Measurements from ENCODE around the gene SYT10.
"Not testable (repeated sequence)": the region's sequence is repeated elsewhere in the genome, so short reads cannot be mapped to it uniquely, and the experiment has no call there.

SYT10 gene

DNA sequence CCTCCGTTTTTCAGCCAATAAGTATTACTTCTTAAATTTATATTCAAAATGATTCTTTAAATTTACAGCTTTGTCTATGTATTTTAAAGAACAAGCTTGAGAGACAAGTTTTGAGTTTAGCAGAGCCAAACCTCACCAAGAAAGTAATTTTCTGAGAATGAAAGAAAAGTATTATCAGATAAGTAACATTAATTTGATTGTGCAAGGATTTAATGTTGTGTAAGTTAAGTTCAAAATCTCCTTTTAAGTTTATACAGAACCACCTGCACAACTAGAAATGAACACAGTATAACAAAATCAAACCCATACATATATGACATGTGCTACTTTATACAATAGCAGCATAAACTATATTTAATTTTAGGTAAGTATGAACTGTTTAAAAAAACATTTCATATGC is 63.5 kb downstream of the SYT10 start:
- no peak overlapping the region for H3K4me3 ChIP-seq (ENCODE audit: insufficient read depth, low read depth, low read length, poor library complexity, severe bottlenecking)

DNA sequence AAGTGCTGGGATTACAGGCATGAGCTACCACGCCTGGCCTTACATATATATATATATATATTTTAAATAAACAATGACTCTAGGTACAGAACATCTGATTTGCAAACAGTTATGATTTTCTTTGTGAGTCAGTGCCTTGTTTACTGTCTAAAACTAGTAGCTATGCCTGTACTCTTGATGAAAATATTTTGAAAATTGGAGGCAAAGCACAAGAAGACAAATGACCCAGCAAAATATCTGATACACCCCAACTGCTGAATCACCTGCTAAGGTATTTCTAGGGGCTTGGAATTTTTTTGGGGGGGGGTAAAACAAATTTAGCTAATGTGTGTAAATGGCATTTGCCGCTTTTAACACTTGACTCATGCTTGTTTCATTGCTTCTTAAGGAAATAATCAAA is 69.3 kb downstream of the SYT10 start:
- no peaks in the 10 kb centered on the region for H3K9me3 ChIP-seq (ENCODE audit: control insufficient read depth, low read length)
- H3K36me3 ChIP-seq (ENCODE audit: control insufficient read depth, insufficient read depth, low read length): no peaks in the 10 kb centered on the region
- no peaks in the 10 kb centered on the region for H3K27me3 ChIP-seq (replicated peaks; ENCODE audit: control insufficient read depth, insufficient read depth, low read length, poor library complexity, severe bottlenecking)
- no peaks in the 10 kb centered on the region for H3K4me1 ChIP-seq (ENCODE audit: control insufficient read depth, insufficient read depth, low read length, poor library complexity, severe bottlenecking)
- H3K27ac ChIP-seq (ENCODE audit: insufficient read depth, low read length, poor library complexity, severe bottlenecking): no peak overlapping the region
- H3K4me3 ChIP-seq (ENCODE audit: insufficient read depth, low read depth, low read length, poor library complexity, severe bottlenecking): no peak overlapping the region
- no peak for DNase-seq

More for the DNA sequence above, 63.5 kb downstream of the SYT10 start:
- Histone ChIP-seq H3K27ac (ENCODE audit: insufficient read depth, low read length, poor library complexity, severe bottlenecking) (no peak overlapping the region), H3K36me3 (ENCODE audit: control insufficient read depth, insufficient read depth, low read length) (no peaks in the 10 kb centered on the region), H3K27me3 (replicated peaks; ENCODE audit: control insufficient read depth, insufficient read depth, low read length, poor library complexity, severe bottlenecking) (no peaks in the 10 kb centered on the region), H3K9me3 (ENCODE audit: control insufficient read depth, low read length) (no peaks in the 10 kb centered on the region), H3K4me1 (ENCODE audit: control insufficient read depth, insufficient read depth, low read length, poor library complexity, severe bottlenecking) (no peaks in the 10 kb centered on the region)
- DNase-seq: no peak

GRCh38 chr12:33357181-33357580 is 82.4 kb downstream of the SYT10 start:
- Histone ChIP-seq H3K4me3 (ENCODE audit: insufficient read depth, low read depth, low read length, poor library complexity, severe bottlenecking) (no peak overlapping the region), H3K36me3 (ENCODE audit: control insufficient read depth, insufficient read depth, low read length) (no peaks in the 10 kb centered on the region), H3K9me3 (ENCODE audit: control insufficient read depth, low read length) (no peaks in the 10 kb centered on the region), H3K27me3 (replicated peaks; ENCODE audit: control insufficient read depth, insufficient read depth, low read length, poor library complexity, severe bottlenecking) (no peaks in the 10 kb centered on the region), H3K4me1 (ENCODE audit: control insufficient read depth, insufficient read depth, low read length, poor library complexity, severe bottlenecking) (no peaks in the 10 kb centered on the region), H3K27ac (ENCODE audit: insufficient read depth, low read length, poor library complexity, severe bottlenecking) (no peak overlapping the region)
- DNase-seq: no peak

GRCh38 chr12:33349791-33350190 is 89.8 kb downstream of the SYT10 start:
- Histone ChIP-seq H3K4me3 (ENCODE audit: insufficient read depth, low read depth, low read length, poor library complexity, severe bottlenecking) (no peak overlapping the region), H3K27me3 (replicated peaks; ENCODE audit: control insufficient read depth, insufficient read depth, low read length, poor library complexity, severe bottlenecking) (no peaks in the 10 kb centered on the region), H3K4me1 (ENCODE audit: control insufficient read depth, insufficient read depth, low read length, poor library complexity, severe bottlenecking) (no peaks in the 10 kb centered on the region), H3K9me3 (ENCODE audit: control insufficient read depth, low read length) (no peaks in the 10 kb centered on the region), H3K27ac (ENCODE audit: insufficient read depth, low read length, poor library complexity, severe bottlenecking) (no peak overlapping the region), H3K36me3 (ENCODE audit: control insufficient read depth, insufficient read depth, low read length) (no peaks in the 10 kb centered on the region)
- DNase-seq: no peak

DNA sequence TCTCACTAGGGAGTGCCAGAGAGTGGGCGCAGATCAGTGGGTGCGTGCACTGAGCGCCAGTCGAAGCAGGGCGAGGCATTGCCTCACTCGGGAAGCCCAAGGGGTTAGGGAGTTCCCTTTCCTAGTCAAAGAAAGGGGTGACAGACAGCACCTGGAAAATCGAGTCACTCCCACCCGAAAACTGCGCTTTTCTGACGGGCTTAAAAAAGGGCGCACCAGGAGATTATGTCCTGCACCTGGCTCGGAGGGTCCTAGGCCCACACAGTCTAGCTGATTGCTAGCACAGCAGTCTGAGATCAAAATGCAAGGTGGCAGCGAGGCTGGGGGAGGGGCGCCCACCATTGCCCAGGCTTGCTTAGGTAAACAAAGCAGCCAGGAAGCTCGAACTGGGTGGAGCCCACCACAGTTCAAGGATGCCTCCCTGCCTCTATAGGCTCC is 107.6 kb downstream of the SYT10 start:
- not testable (repeated sequence) for H3K4me1 ChIP-seq (ENCODE audit: control insufficient read depth, insufficient read depth, low read length, poor library complexity, severe bottlenecking); H3K27ac ChIP-seq (ENCODE audit: insufficient read depth, low read length, poor library complexity, severe bottlenecking); H3K9me3 ChIP-seq (ENCODE audit: control insufficient read depth, low read length); H3K27me3 ChIP-seq (replicated peaks; ENCODE audit: control insufficient read depth, insufficient read depth, low read length, poor library complexity, severe bottlenecking); DNase-seq; H3K4me3 ChIP-seq (ENCODE audit: insufficient read depth, low read depth, low read length, poor library complexity, severe bottlenecking); H3K36me3 ChIP-seq (ENCODE audit: control insufficient read depth, insufficient read depth, low read length)

GRCh38 chr12:33330940-33331339 is 108.7 kb downstream of the SYT10 start:
- Histone ChIP-seq H3K4me3 (ENCODE audit: insufficient read depth, low read depth, low read length, poor library complexity, severe bottlenecking) (no peak overlapping the region), H3K27me3 (replicated peaks; ENCODE audit: control insufficient read depth, insufficient read depth, low read length, poor library complexity, severe bottlenecking) (no peaks in the 10 kb centered on the region), H3K27ac (ENCODE audit: insufficient read depth, low read length, poor library complexity, severe bottlenecking) (no peak overlapping the region), H3K36me3 (ENCODE audit: control insufficient read depth, insufficient read depth, low read length) (no peaks in the 10 kb centered on the region), H3K9me3 (ENCODE audit: control insufficient read depth, low read length) (no peaks in the 10 kb centered on the region), H3K4me1 (ENCODE audit: control insufficient read depth, insufficient read depth, low read length, poor library complexity, severe bottlenecking) (no peaks in the 10 kb centered on the region)
- DNase-seq: no peak

Data from effector memory CD4-positive, alpha-beta T cell (primary cell).